HepG2 (cell line): Measurements from ENCODE around the gene RAD21L1. TPM values are rescaled to one million over a fixed set of nuclear protein-coding genes. Genes with fewer than 3 reads are reported as not detected.

Source experiments
- ATAC-seq: fragments of 200-7000 bp; cut with Tn5 transposase; 3 replicates; pipeline ENCODE4 v1.9.1; 2020; ENCODE audit warnings: mild to moderate bottlenecking, moderate library complexity
- Bru-seq: library from RNA; stranded (reverse); fragments of 400-500 nt; gene quantifications from one replicate; lab custom pipeline; 2021; lab: Mats Ljungman, UMichigan
- BruChase-seq, 2 experiments: library from RNA; stranded (reverse); fragments of 400-500 nt; gene quantifications; one replicate each; lab custom pipeline; 2021; lab: Mats Ljungman, UMichigan
- BruUV-seq: library from RNA; stranded (reverse); fragments of 400-500 nt; replicated peaks from 2 replicates; lab custom pipeline; 2021; lab: Mats Ljungman, UMichigan
- CTCF ChIA-PET: fragments of 300-600 bp; formaldehyde crosslinking; extraction: SDS; loops from one replicate; lab custom pipeline; 2021; ENCODE audit warnings: low total read pairs, inconsistent platforms, low intra/inter-chr PET ratio; lab: Yijun Ruan, JAX
- POLR2A ChIA-PET: fragments of 350-600 bp; sonication (Branson Sonifier 250); formaldehyde crosslinking; loops from one replicate; lab custom pipeline; 2020; ENCODE audit warnings: antibody characterized with exemption, inconsistent platforms; lab: Yijun Ruan, JAX
- DNase-seq: peaks from one replicate; pipeline ENCODE4 v3.0.0-alpha.2; 2015; ENCODE audit warnings: low spot score
- FAIRE-seq: peaks from 3 replicates; lab custom pipeline; 2011; peaks lifted over from hg19 to GRCh38; lab: Jason Lieb, UNC
- H2AFZ ChIP-seq: one replicate; pipeline ENCODE4 v1.6.1; 2011; ENCODE audit warnings: low read length, inconsistent platforms
- H3K27ac ChIP-seq: fragments of 300-600 bp; 3 replicates; pipeline ENCODE4 v1.8.0; 2011; ENCODE audit warnings: mixed run types, mild to moderate bottlenecking, mixed read lengths, low read length, inconsistent platforms; ENCODE audit not compliant: insufficient read depth; ENCODE audit errors: extremely low read length
- H3K27me3 ChIP-seq, 2 experiments: fragments of 200-600 bp in 1 of 2; 2 replicates in 1 of 2; 3 replicates in 1 of 2; pipeline versions ENCODE4 v1.6.0 to v1.8.0; 2011; ENCODE audit warnings: low read length in 2 of 2, mild to moderate bottlenecking in 2 of 2, moderate library complexity in 2 of 2, inconsistent platforms in 1 of 2; ENCODE audit not compliant: insufficient read depth in 2 of 2, control insufficient read depth in 1 of 2
- H3K36me3 ChIP-seq, 2 experiments: fragments of 200-600 bp in 1 of 2; replicated peaks in 1 of 2; 2 replicates in 1 of 2; 3 replicates in 1 of 2; pipeline versions ENCODE4 v1.5.1 to v1.8.0; 2011; ENCODE audit warnings: low read length in 2 of 2, inconsistent platforms in 1 of 2; ENCODE audit not compliant: insufficient read depth in 2 of 2, control insufficient read depth in 1 of 2
- H3K4me1 ChIP-seq: 2 replicates; pipeline ENCODE4 v1.5.1; 2012; ENCODE audit warnings: low read length, inconsistent platforms; ENCODE audit not compliant: insufficient read depth
- H3K4me2 ChIP-seq: 2 replicates; pipeline ENCODE4 v1.6.0; 2011; ENCODE audit warnings: low read depth, low read length, inconsistent platforms
- H3K4me3 ChIP-seq, 3 experiments: fragments of 200-600 bp in 1 of 3; sonication (generic), shearing (Covaris generic) in 1 of 3; replicated peaks in 1 of 3; 2 replicates each; pipeline ENCODE4 v1.5.1; 2011 to 2016; ENCODE audit warnings: low read length in 3 of 3, inconsistent platforms in 2 of 3, low read depth in 2 of 3, mild to moderate bottlenecking in 2 of 3, control low read depth in 1 of 3, mixed read lengths in 1 of 3; ENCODE audit not compliant: insufficient read depth in 1 of 3
- H3K79me2 ChIP-seq: one replicate; pipeline ENCODE4 v1.6.1; 2011; ENCODE audit warnings: low read length, inconsistent platforms; ENCODE audit not compliant: insufficient read depth
- H3K9ac ChIP-seq: 2 replicates; pipeline ENCODE4 v1.6.0; 2011; ENCODE audit warnings: mild to moderate bottlenecking, low read depth, low read length, inconsistent platforms; ENCODE audit not compliant: insufficient read depth
- H3K9me3 ChIP-seq: 2 replicates; pipeline ENCODE4 v1.5.1; 2012; ENCODE audit warnings: mild to moderate bottlenecking, low read length
- H4K20me1 ChIP-seq: 2 replicates; pipeline ENCODE4 v1.6.0; 2011; ENCODE audit warnings: inconsistent platforms, mild to moderate bottlenecking, low read length, moderate library complexity; ENCODE audit not compliant: insufficient read depth
- AGO1 ChIP-seq: fragments of 200-400 bp; formaldehyde crosslinking; IDR thresholded peaks from 2 replicates; pipeline ENCODE4 v1.6.1; 2017; ENCODE audit warnings: mild to moderate bottlenecking, low read depth, low read length, moderate library complexity; ENCODE audit not compliant: poor library complexity, severe bottlenecking
- AKAP8 ChIP-seq: sonication (generic); formaldehyde crosslinking; IDR thresholded peaks from 2 replicates; pipeline ENCODE4 v1.5.1; 2020; ENCODE audit warnings: mild to moderate bottlenecking, missing genetic modification reagents
- FOXA1 ChIP-seq, 2 experiments: fragments of 450-650 bp in 1 of 2; sonication (generic) in 1 of 2; formaldehyde crosslinking in 1 of 2; IDR thresholded peaks; 2 replicates each; pipeline versions ENCODE4 v1.4.0 to v1.6.1; 2016 to 2020; ENCODE audit warnings: missing genetic modification reagents in 1 of 2
- FOXC1 ChIP-seq: sonication (generic); formaldehyde crosslinking; IDR thresholded peaks from 2 replicates; pipeline ENCODE4 v1.8.0; 2022; ENCODE audit warnings: mild to moderate bottlenecking, missing genetic modification reagents, borderline replicate concordance
- HOXD1 ChIP-seq: sonication (generic); formaldehyde crosslinking; IDR thresholded peaks from 2 replicates; pipeline ENCODE4 v1.5.0; 2020; ENCODE audit warnings: missing genetic modification reagents
- KDM3A ChIP-seq: IDR thresholded peaks from 2 replicates; pipeline ENCODE4 v1.6.1; 2018; ENCODE audit warnings: low read depth, missing compliant biosample characterization
- PCBP1 ChIP-seq: fragments of 200-400 bp; formaldehyde crosslinking; IDR thresholded peaks from 2 replicates; pipeline ENCODE4 v1.6.1; 2017; ENCODE audit warnings: mild to moderate bottlenecking, low read depth, low read length, borderline replicate concordance
- REL ChIP-seq: sonication (generic); formaldehyde crosslinking; conservative IDR thresholded peaks from 2 replicates; pipeline ENCODE4 v1.8.0; 2022; ENCODE audit warnings: mild to moderate bottlenecking, missing genetic modification reagents, moderate library complexity
- SATB2 ChIP-seq: sonication (generic); formaldehyde crosslinking; IDR thresholded peaks from 2 replicates; pipeline ENCODE4 v1.5.0; 2020; ENCODE audit warnings: missing genetic modification reagents
- SP4 ChIP-seq: sonication (generic); formaldehyde crosslinking; IDR thresholded peaks from 2 replicates; pipeline ENCODE4 v1.8.1; 2023; ENCODE audit warnings: mild to moderate bottlenecking, missing genetic modification reagents
- ZBTB8A ChIP-seq: sonication (generic); formaldehyde crosslinking; IDR thresholded peaks from 2 replicates; pipeline ENCODE4 v1.4.0; 2020; ENCODE audit warnings: mild to moderate bottlenecking, low read depth, missing genetic modification reagents, borderline replicate concordance
- ZNF205 ChIP-seq: IDR thresholded peaks from 2 replicates; pipeline ENCODE4 v1.6.1; 2018; ENCODE audit warnings: missing biosample characterization, missing genetic modification reagents
- ZNF468 ChIP-seq: sonication (generic); formaldehyde crosslinking; IDR thresholded peaks from 2 replicates; pipeline ENCODE4 v1.8.0; 2022; ENCODE audit warnings: mild to moderate bottlenecking, moderate library complexity, missing genetic modification reagents
- ZNF616 ChIP-seq: sonication (generic); formaldehyde crosslinking; IDR thresholded peaks from 2 replicates; pipeline ENCODE4 v1.5.0; 2020; ENCODE audit warnings: low read depth, mild to moderate bottlenecking, missing genetic modification reagents
- ZNF678 ChIP-seq: sonication (generic); formaldehyde crosslinking; IDR thresholded peaks from 2 replicates; pipeline ENCODE4 v1.4.0; 2020; ENCODE audit warnings: mild to moderate bottlenecking, missing genetic modification reagents
- ZSCAN29 ChIP-seq: sonication (generic); formaldehyde crosslinking; conservative IDR thresholded peaks from 2 replicates; pipeline ENCODE4 v1.4.0; 2020; ENCODE audit warnings: mild to moderate bottlenecking, missing genetic modification reagents
- WGBS: methylation state at CpG from one replicate; pipeline ENCODE4 v1.1.6; 2017; ENCODE audit warnings: low lambda C conversion rate; 5-methylcytosine and 5-hydroxymethylcytosine counted together
- in situ Hi-C: cut with HindIII; loops from 2 replicates; pipeline ENCODE4 v1.10.0; 2017; ENCODE audit warnings: low pct_unique_long_range_greater_than_20kb; ENCODE audit not compliant: extremely low pct_ligation_motif_present
- intact Hi-C: fragments of 100-400 bp; cut with micrococcal nuclease; formaldehyde crosslinking; loops from one replicate; pipeline ENCODE4 v1.10.0; 2022; ENCODE audit not compliant: unreplicated experiment
- long read RNA-seq, 2 experiments: library from RNA in 1 of 2; library from polyadenylated mRNA in 1 of 2; stranded (forward) in 1 of 2; unstranded in 1 of 2; transcript quantifications; one replicate each; pipeline ENCODE4 v2.0.0, GENCODE V29; 2019 to 2022
- polyA minus RNA-seq, 3 experiments: library from RNA; depleted of rRNA, polyadenylated mRNA; stranded (reverse); fragments of >200 nt; gene quantifications; 2 replicates each; pipeline ENCODE4 v1.2.3, GENCODE V29; 2011; ENCODE audit warnings: low replicate concordance in 1 of 3
- polyA plus RNA-seq, 8 experiments: library from polyadenylated mRNA; depleted of rRNA in 3 of 8; stranded (reverse) in 7 of 8; unstranded in 1 of 8; fragments of >200 nt; fragmentation: Illumina TruSeq in 4 of 8; extraction: Trizol in 4 of 8; gene quantifications; 2 replicates each; pipeline versions ENCODE4 v1.2.1 to v1.2.3, GENCODE V29; 2011 to 2016; ENCODE audit warnings: low read depth in 4 of 8, missing spikeins in 1 of 8, mixed read lengths in 1 of 8; ENCODE audit not compliant: insufficient read depth in 1 of 8
- total RNA-seq, 5 experiments: library from RNA; depleted of rRNA; stranded (reverse); fragments of >200 nt; fragmentation: Illumina TruSeq; extraction: Trizol; gene quantifications; 2 replicates each; pipeline ENCODE4 v1.2.3, GENCODE V29; 2016; ENCODE audit warnings: low read depth in 1 of 5
- TF ChIP-seq, protein P1 (sequence below): IDR thresholded peaks from 2 replicates; pipeline ENCODE4 v1.6.1; 2016; ENCODE audit warnings: low read depth

Gene RAD21L1
- total RNA-seq (2016; rRNA removed; fragmentation: Illumina TruSeq; extraction: Trizol) (not detected in 2 replicates), polyA plus RNA-seq (2011; rRNA removed) (not detected in 2 replicates), polyA minus RNA-seq (2011; rRNA and poly(A)+ RNA removed; ENCODE audit: low replicate concordance) (not detected in 2 replicates), Bru-seq, nascent RNA (percentile 9 among the genes with signal in this experiment), BruChase-seq, experiment 1, labeled RNA remaining after a 6-hour chase (percentile 7 among the genes with signal in this experiment), BruChase-seq, experiment 2, labeled RNA remaining after a 2-hour chase (percentile 13 among the genes with signal in this experiment)
- not detected in 2 replicates for total RNA-seq (2016; cell fraction: cytosol; rRNA removed; fragmentation: Illumina TruSeq; extraction: Trizol; ENCODE audit: low read depth)
- not detected in 2 replicates for total RNA-seq (2016; cell fraction: insoluble cytoplasmic fraction; rRNA removed; fragmentation: Illumina TruSeq; extraction: Trizol)
- not detected in 2 replicates for total RNA-seq (2016; cell fraction: membrane; rRNA removed; fragmentation: Illumina TruSeq; extraction: Trizol)
- not detected in 2 replicates for total RNA-seq (2016; cell fraction: nucleus; rRNA removed; fragmentation: Illumina TruSeq; extraction: Trizol)
- not detected in 2 replicates for polyA plus RNA-seq (2011; cell fraction: cytosol; rRNA removed)
- polyA plus RNA-seq (2011; cell fraction: nucleus; rRNA removed) = not detected in 2 replicates
- not detected in 2 replicates for polyA plus RNA-seq (2012)
- not detected in 2 replicates for polyA plus RNA-seq (2016; cell fraction: cytosol; fragmentation: Illumina TruSeq; extraction: Trizol; ENCODE audit: low read depth)
- not detected in 2 replicates for polyA plus RNA-seq (2016; cell fraction: insoluble cytoplasmic fraction; fragmentation: Illumina TruSeq; extraction: Trizol; ENCODE audit: low read depth)
- polyA plus RNA-seq (2016; cell fraction: membrane; fragmentation: Illumina TruSeq; extraction: Trizol; ENCODE audit: low read depth) = not detected in 2 replicates
- polyA plus RNA-seq (2016; cell fraction: nucleus; fragmentation: Illumina TruSeq; extraction: Trizol; ENCODE audit: insufficient read depth, low read depth) = not detected in 2 replicates
- polyA minus RNA-seq (2011; cell fraction: cytosol; rRNA and poly(A)+ RNA removed) = not detected in 2 replicates
- not detected in 2 replicates for polyA minus RNA-seq (2011; cell fraction: nucleus; rRNA and poly(A)+ RNA removed)
- long read RNA-seq, experiment 1 = 0 reads
- long read RNA-seq, experiment 2 = 0 reads

DNA sequence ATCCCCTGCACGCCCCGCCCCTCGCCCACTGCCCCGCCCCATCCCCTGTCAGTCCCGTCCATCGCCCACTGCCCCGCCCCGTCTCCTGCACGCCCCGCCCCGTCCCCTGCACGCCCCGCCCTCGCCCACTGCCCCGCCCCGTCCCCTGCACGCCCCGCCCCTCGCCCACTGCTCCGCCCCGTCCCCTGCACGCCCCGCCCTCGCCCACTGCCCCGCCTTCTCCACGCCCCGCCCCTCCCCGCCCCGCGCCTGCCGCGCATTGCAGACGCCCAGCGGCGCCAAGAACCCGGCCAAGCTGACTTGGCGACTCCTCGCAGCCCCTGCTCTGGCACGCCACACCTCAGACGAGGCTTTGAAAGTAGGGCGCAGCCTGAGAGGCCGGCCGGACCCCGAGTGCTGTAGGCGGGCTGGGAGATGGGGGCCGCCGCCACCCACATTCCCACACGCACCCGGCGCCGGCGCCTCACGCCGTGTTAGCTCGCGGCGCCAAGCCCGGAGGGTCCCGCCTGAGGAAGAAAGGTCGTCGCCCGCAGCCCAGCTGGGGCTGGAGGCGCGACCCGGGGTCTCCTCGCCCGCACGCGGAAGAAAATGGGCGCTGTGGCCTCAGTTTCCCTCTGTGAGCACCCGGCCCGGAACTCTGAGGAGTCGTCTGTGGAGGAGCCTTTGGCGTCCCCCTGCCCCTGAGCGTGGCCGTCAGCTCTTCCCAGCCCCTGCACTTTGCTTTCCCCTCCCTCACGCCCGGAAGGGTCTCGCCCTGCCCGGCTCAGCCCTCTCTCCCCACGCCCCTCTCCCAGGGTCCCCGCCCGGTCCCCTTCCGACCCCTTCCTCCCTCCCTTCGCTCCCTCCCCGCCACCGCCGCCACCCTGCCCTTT lies at the start of gene RAD21L1:
Gene RAD21L1 (plus strand): TSS at position 262 of the 872 bp plus-strand sequence. CDS start 2,410 bp downstream, outside the sequence.
- peak within 1 kb of the TSS; percentile 51; the same call in 1 of the 2 replicates for H3K9ac ChIP-seq
- peak; percentile 82 for ATAC-seq
- 3% methylated on average over 80 of the region's 88 CpGs for WGBS
- TF ChIP-seq ZNF468 (peak; percentile 62; the same call in 1 of the 2 replicates), PCBP1 (peak; percentile 94; the same call in 1 of the 2 replicates), ZNF678 (CRISPR knock-in tag) (0 out of 2 replicates have a peak, but pooled peaks have one; percentile 37), REL (CRISPR knock-in tag) (peak; percentile 80; the same call in 1 of the 2 replicates), ZSCAN29 (CRISPR knock-in tag) (peak; percentile 44; the same call in 1 of the 2 replicates), SP4 (CRISPR knock-in tag) (peak; percentile 26), KDM3A (0 out of 2 replicates have a peak, but pooled peaks have one; percentile 25), AGO1 (peak; percentile 48), ZNF616 (CRISPR knock-in tag) (no peak), AKAP8 (CRISPR knock-in tag) (peak; percentile 64; the same call in 1 of the 2 replicates), ZNF205 (CRISPR knock-in tag) (no peak), FOXC1 (CRISPR knock-in tag) (peak; percentile 86), HOXD1 (CRISPR knock-in tag) (no peak), SATB2 (CRISPR knock-in tag) (0 out of 2 replicates have a peak, but pooled peaks have one; percentile 53), FOXA1 (IDR thresholded peaks at IDR 0.05) (no peak), FOXA1 (CRISPR knock-in tag; IDR thresholded peaks at IDR 0.05) (no peak), ZBTB8A (CRISPR knock-in tag) (no peak; the same call in 1 of the 2 replicates)
- TF ChIP-seq, protein P1, sequence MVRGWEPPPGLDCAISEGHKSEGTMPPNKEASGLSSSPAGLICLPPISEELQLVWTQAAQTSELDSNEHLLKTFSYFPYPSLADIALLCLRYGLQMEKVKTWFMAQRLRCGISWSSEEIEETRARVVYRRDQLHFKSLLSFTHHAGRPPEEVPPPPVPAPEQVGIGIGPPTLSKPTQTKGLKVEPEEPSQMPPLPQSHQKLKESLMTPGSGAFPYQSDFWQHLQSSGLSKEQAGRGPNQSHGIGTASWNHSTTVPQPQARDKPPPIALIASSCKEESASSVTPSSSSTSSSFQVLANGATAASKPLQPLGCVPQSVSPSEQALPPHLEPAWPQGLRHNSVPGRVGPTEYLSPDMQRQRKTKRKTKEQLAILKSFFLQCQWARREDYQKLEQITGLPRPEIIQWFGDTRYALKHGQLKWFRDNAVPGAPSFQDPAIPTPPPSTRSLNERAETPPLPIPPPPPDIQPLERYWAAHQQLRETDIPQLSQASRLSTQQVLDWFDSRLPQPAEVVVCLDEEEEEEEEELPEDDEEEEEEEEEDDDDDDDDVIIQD (CRISPR knock-in tag) = no peak

More for the DNA sequence above, at the start of gene RAD21L1:
- no peaks in the 10 kb centered on the region for H3K9me3 ChIP-seq
- peak within 1 kb of the TSS; percentile 73 to 82 (median 75) for H3K4me3 ChIP-seq
- peak within 1 kb of the TSS; percentile 99 for H3K4me2 ChIP-seq
- no peaks in the 10 kb centered on the region; the same call in 1 of the 2 replicates for H4K20me1 ChIP-seq
- peaks cover 4 to 27% of the 10 kb centered on the region in 2 experiments for H3K27me3 ChIP-seq
- POLR2A ChIA-PET = interaction anchor here (0.8 kb wide), 1 partner anchor 100 kb away, joined by 4 read pairs; no protein-coding TSS in a partner anchor
- H2AFZ ChIP-seq = no peak within 1 kb of the TSS
- CTCF ChIA-PET = no interaction called here
- no peaks in the 10 kb centered on the region for H3K36me3 ChIP-seq
- in situ Hi-C loops = no loop called here
- no peak for DNase-seq
- no peaks in the 10 kb centered on the region for H3K79me2 ChIP-seq
- no peak for FAIRE-seq
- BruUV-seq = no TSS peak
- no peak within 1 kb of the TSS for H3K27ac ChIP-seq
- H3K4me1 ChIP-seq = peaks cover 13% of the 10 kb centered on the region
- intact Hi-C loops = loop anchor here (5.0 kb wide), 1 partner anchor 104 kb away; no protein-coding TSS in a partner anchor
